OCI-LY1 (cell line): Measurements from ENCODE around the gene MAPK8IP3.

ENCODE experiments used
- H2AFZ ChIP-seq: fragments of 200-600 bp; sonication (generic), shearing (Covaris generic); 2 replicates; pipeline ENCODE4 v1.6.0; 2014; ENCODE audit warnings: antibody characterized with exemption, mild to moderate bottlenecking, low read length
- H3F3A ChIP-seq: fragments of 200-600 bp; sonication (generic), shearing (Covaris generic); 2 replicates; pipeline ENCODE4 v1.6.0; 2014; ENCODE audit warnings: mild to moderate bottlenecking, antibody characterized with exemption, low read length, moderate library complexity; ENCODE audit not compliant: insufficient read depth
- H3K27ac ChIP-seq: fragments of 200-600 bp; sonication (generic); 2 replicates; pipeline ENCODE4 v1.5.1; 2014; ENCODE audit warnings: low read length, mixed run types, mild to moderate bottlenecking, low read depth; ENCODE audit not compliant: poor library complexity, severe bottlenecking
- H3K27me3 ChIP-seq: fragments of 200-600 bp; sonication (generic); 2 replicates; pipeline ENCODE4 v1.6.0; 2014; ENCODE audit warnings: antibody characterized with exemption, mild to moderate bottlenecking, low read length, moderate library complexity; ENCODE audit not compliant: insufficient read depth
- H3K36me3 ChIP-seq: fragments of 200-600 bp; sonication (generic); 2 replicates; pipeline ENCODE4 v1.6.1; 2014; ENCODE audit warnings: mild to moderate bottlenecking, antibody characterized with exemption, low read length, moderate library complexity, mixed read lengths; ENCODE audit not compliant: insufficient read depth
- H3K4me1 ChIP-seq: fragments of 200-600 bp; sonication (generic); 2 replicates; pipeline ENCODE4 v1.5.1; 2014; ENCODE audit warnings: mild to moderate bottlenecking, low read length, moderate library complexity; ENCODE audit not compliant: insufficient read depth, severe bottlenecking
- H3K4me2 ChIP-seq: fragments of 200-600 bp; sonication (generic), shearing (Covaris generic); 2 replicates; pipeline ENCODE4 v1.6.1; 2014; ENCODE audit warnings: low read length
- H3K4me3 ChIP-seq: fragments of 200-600 bp; sonication (generic); 2 replicates; pipeline ENCODE4 v1.5.1; 2014; ENCODE audit warnings: low read length, low read depth, mild to moderate bottlenecking, mixed read lengths; ENCODE audit not compliant: poor library complexity, severe bottlenecking
- H3K79me2 ChIP-seq: fragments of 200-600 bp; shearing (Covaris generic); 2 replicates; pipeline ENCODE4 v1.6.1; 2016; ENCODE audit warnings: mixed run types, low read length, mixed read lengths; ENCODE audit not compliant: insufficient read depth
- H3K9ac ChIP-seq: fragments of 200-600 bp; sonication (generic), shearing (Covaris generic); 2 replicates; pipeline ENCODE4 v1.6.1; 2014; ENCODE audit warnings: mild to moderate bottlenecking, low read length, mixed read lengths
- H3K9me2 ChIP-seq: fragments of 200-600 bp; sonication (generic), shearing (Covaris generic); 2 replicates; pipeline ENCODE4 v1.6.1; 2014; ENCODE audit warnings: low read depth, mild to moderate bottlenecking, low read length, mixed read lengths
- H3K9me3 ChIP-seq: fragments of 200-600 bp; shearing (Covaris generic); 2 replicates; pipeline ENCODE4 v1.6.1; 2014; ENCODE audit warnings: low read length, mixed read lengths
- H4K20me1 ChIP-seq: fragments of 200-600 bp; sonication (generic), shearing (Covaris generic); 2 replicates; pipeline ENCODE4 v1.6.0; 2016; ENCODE audit warnings: mild to moderate bottlenecking, low read length; ENCODE audit not compliant: insufficient read depth
- EZH2 ChIP-seq: fragments of 200-600 bp; sonication (generic), shearing (Covaris generic); IDR thresholded peaks from 2 replicates; pipeline ENCODE4 v1.8.0; 2017; ENCODE audit warnings: borderline replicate concordance, mixed run types, mild to moderate bottlenecking, antibody characterized with exemption, low read length, moderate library complexity, mixed read lengths
- TF ChIP-seq, protein P1 (sequence below): fragments of 200-600 bp; sonication (generic), shearing (Covaris generic); IDR thresholded peaks from 2 replicates; pipeline ENCODE4 v1.5.1; 2017; ENCODE audit warnings: mild to moderate bottlenecking, antibody characterized with exemption, low read length, moderate library complexity, mixed read lengths

The MAPK8IP3 gene

GRCh38 chr16:1777375-1778199 is 71.6 kb downstream of the MAPK8IP3 start:
- Histone ChIP-seq H3F3A (0 out of 2 replicates have a peak, but pooled peaks cover 3% of the 10 kb centered on the region), H3K4me1 (peaks cover 25% of the 10 kb centered on the region), H3K27me3 (no peaks in the 10 kb centered on the region), H3K36me3 (peaks cover 44% of the 10 kb centered on the region), H3K9ac (no peak overlapping the region), H3K9me2 (no peaks in the 10 kb centered on the region), H4K20me1 (no peaks in the 10 kb centered on the region), H2AFZ (no peak overlapping the region), H3K4me3 (no peak overlapping the region), H3K27ac (no peak overlapping the region), H3K4me2 (no peak overlapping the region), H3K79me2 (no peaks in the 10 kb centered on the region), H3K9me3 (no peaks in the 10 kb centered on the region)
- TF ChIP-seq, protein P1, sequence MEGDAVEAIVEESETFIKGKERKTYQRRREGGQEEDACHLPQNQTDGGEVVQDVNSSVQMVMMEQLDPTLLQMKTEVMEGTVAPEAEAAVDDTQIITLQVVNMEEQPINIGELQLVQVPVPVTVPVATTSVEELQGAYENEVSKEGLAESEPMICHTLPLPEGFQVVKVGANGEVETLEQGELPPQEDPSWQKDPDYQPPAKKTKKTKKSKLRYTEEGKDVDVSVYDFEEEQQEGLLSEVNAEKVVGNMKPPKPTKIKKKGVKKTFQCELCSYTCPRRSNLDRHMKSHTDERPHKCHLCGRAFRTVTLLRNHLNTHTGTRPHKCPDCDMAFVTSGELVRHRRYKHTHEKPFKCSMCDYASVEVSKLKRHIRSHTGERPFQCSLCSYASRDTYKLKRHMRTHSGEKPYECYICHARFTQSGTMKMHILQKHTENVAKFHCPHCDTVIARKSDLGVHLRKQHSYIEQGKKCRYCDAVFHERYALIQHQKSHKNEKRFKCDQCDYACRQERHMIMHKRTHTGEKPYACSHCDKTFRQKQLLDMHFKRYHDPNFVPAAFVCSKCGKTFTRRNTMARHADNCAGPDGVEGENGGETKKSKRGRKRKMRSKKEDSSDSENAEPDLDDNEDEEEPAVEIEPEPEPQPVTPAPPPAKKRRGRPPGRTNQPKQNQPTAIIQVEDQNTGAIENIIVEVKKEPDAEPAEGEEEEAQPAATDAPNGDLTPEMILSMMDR: no peak
- TF ChIP-seq EZH2: no peak

DNA sequence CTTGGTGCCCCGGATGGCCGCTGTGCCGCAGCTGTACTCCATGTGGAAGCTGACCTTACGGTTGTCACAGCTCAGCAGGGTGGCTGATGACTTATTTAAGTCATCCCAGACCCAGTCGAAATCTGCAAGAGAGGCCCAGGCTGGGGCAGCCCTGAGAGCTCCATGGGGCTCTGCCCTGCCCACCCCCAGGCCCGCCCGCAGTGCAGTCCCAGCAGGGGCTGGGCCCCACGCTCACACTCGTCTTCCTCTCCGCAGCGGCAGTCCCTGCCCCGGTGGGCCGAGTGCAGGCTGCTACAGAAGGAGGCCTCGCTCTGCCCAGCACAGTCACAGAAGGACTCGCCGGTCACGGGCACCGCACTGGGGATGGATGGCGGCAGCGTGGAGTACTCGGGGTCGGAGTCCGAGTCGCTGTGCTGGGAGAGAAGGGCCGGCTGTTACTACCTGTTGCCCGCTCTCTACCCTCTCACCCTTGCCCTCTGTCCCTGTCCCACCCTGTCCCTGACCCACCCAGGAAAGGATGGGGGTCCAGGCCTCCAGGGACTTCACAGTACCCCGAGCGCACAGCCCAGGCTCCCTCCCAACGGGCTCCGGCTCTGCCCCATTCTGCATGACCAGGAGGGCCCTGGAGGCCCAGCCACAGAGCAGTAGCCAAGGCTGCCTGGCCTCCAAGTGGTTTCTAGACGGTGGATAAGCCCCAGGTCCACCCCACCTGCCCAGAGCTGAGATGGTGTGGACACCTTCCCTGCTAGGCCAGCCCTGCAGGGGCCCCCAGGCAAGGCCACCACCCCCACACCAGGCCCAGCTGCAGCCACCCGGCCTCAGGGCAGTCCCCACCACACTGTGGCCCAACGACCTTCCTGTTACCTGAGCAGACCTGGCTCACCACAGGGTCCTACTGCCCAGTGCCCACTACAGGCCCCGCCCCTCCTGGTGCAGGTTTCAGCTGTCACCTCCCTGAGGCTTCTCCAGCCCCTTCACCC is 72.5 kb downstream of the MAPK8IP3 start:
- no peak overlapping the region for H3K4me3 ChIP-seq
- H3F3A ChIP-seq: 0 out of 2 replicates have a peak, but pooled peaks cover 3% of the 10 kb centered on the region
- no peak for TF ChIP-seq EZH2
- no peak overlapping the region for H3K9ac ChIP-seq
- peaks cover 44% of the 10 kb centered on the region for H3K36me3 ChIP-seq
- no peaks in the 10 kb centered on the region for H3K79me2 ChIP-seq
- H3K9me2 ChIP-seq: no peaks in the 10 kb centered on the region
- H3K4me2 ChIP-seq: no peak overlapping the region
- no peaks in the 10 kb centered on the region for H3K27me3 ChIP-seq
- no peaks in the 10 kb centered on the region for H3K9me3 ChIP-seq
- H3K4me1 ChIP-seq: peaks cover 25% of the 10 kb centered on the region
- no peaks in the 10 kb centered on the region for H4K20me1 ChIP-seq
- H3K27ac ChIP-seq: no peak overlapping the region
- no peak overlapping the region for H2AFZ ChIP-seq

GRCh38 chr16:1779234-1779701 is 73.3 kb downstream of the MAPK8IP3 start:
- Histone ChIP-seq H3K27ac (no peak overlapping the region), H3K79me2 (peaks cover 6% of the 10 kb centered on the region; the same call in 1 of the 2 replicates), H3K9me2 (no peaks in the 10 kb centered on the region), H3K4me3 (no peak overlapping the region), H3K9ac (no peak overlapping the region), H2AFZ (no peak overlapping the region), H3K4me2 (no peak overlapping the region), H3K9me3 (no peaks in the 10 kb centered on the region), H4K20me1 (no peaks in the 10 kb centered on the region), H3F3A (0 out of 2 replicates have a peak, but pooled peaks cover 3% of the 10 kb centered on the region), H3K4me1 (peaks cover 25% of the 10 kb centered on the region), H3K36me3 (peaks cover 44% of the 10 kb centered on the region), H3K27me3 (no peaks in the 10 kb centered on the region)
- TF ChIP-seq EZH2: no peak
- TF ChIP-seq, protein P1: no peak
